Naive thymus-derived CD4-positive, alpha-beta T cell (primary cell): ENCODE data around the gene USP17L21. TPM values are rescaled to one million over a fixed set of nuclear protein-coding genes. Genes with fewer than 3 reads are reported as not detected.
"Not testable (repeated sequence)": the region's sequence is repeated elsewhere in the genome, so short reads cannot be mapped to it uniquely, and the experiment has no call there.

Source experiments
- ATAC-seq: fragments of 150-1000 bp; cut with Tn5 transposase; 2 replicates; pipeline ENCODE4 v1.10.0; 2021; ENCODE audit warnings: mild to moderate bottlenecking, moderate library complexity
- CTCF ChIA-PET: fragments of 350-600 bp; sonication (Branson Sonifier 250); formaldehyde crosslinking; loops from one replicate; lab custom pipeline; 2021; ENCODE audit warnings: antibody characterized with exemption; lab: Charles Lee
- POLR2A ChIA-PET: fragments of 350-600 bp; sonication (Branson Sonifier 250); formaldehyde crosslinking; loops from one replicate; lab custom pipeline; 2021; ENCODE audit warnings: antibody characterized with exemption, inconsistent platforms; lab: Charles Lee
- DNase-seq, 9 donors: peaks; one replicate each; pipeline versions ENCODE4 v3.0.0 to v3.0.0-alpha.2; 2020 to 2022; ENCODE audit warnings: mixed read lengths in 1 of 9
- H3K27ac ChIP-seq: one replicate; pipeline ENCODE4 v1.7.0; 2013; ENCODE audit warnings: mild to moderate bottlenecking, low read depth, low read length, moderate library complexity
- H3K27me3 ChIP-seq, 2 donors: one replicate each; pipeline ENCODE4 v1.7.0; 2013; ENCODE audit warnings: low read length in 2 of 2, mild to moderate bottlenecking in 2 of 2, moderate library complexity in 2 of 2; ENCODE audit not compliant: control insufficient read depth in 2 of 2, insufficient read depth in 2 of 2
- H3K36me3 ChIP-seq, 3 experiments: 1 replicate in 2 of 3; 2 replicates in 1 of 3; pipeline ENCODE4 v1.7.0; 2013; ENCODE audit warnings: low read length in 3 of 3, mild to moderate bottlenecking in 3 of 3, moderate library complexity in 1 of 3; ENCODE audit not compliant: insufficient read depth in 3 of 3, control insufficient read depth in 2 of 3
- H3K4me1 ChIP-seq, 2 donors: one replicate each; pipeline ENCODE4 v1.7.0; 2013; ENCODE audit warnings: low read length in 2 of 2, mild to moderate bottlenecking in 2 of 2, moderate library complexity in 1 of 2; ENCODE audit not compliant: control insufficient read depth in 2 of 2, insufficient read depth in 2 of 2
- H3K4me3 ChIP-seq: 2 replicates; pipeline ENCODE4 v1.7.0; 2013; ENCODE audit warnings: mild to moderate bottlenecking, low read length
- H3K9me3 ChIP-seq, 3 experiments: 1 replicate in 2 of 3; 2 replicates in 1 of 3; pipeline ENCODE4 v1.7.0; 2013; ENCODE audit warnings: low read length in 3 of 3; ENCODE audit not compliant: control insufficient read depth in 2 of 3
- H3K27ac Mint-ChIP-seq, 9 donors: one replicate each; pipeline ENCODE4 v1.8.0; 2020 to 2022; ENCODE audit warnings: mixed read lengths in 9 of 9, mild to moderate bottlenecking in 8 of 9, moderate library complexity in 5 of 9, inconsistent platforms in 2 of 9
- H3K27me3 Mint-ChIP-seq, 5 donors: one replicate each; pipeline ENCODE4 v1.8.0; 2021 to 2022; ENCODE audit warnings: mixed read lengths in 5 of 5, mild to moderate bottlenecking in 1 of 5
- H3K36me3 Mint-ChIP-seq, 5 donors: one replicate each; pipeline ENCODE4 v1.8.0; 2020 to 2022; ENCODE audit warnings: mixed read lengths in 5 of 5, mild to moderate bottlenecking in 3 of 5, inconsistent platforms in 1 of 5
- H3K4me1 Mint-ChIP-seq, 7 donors: one replicate each; pipeline ENCODE4 v1.8.0; 2020 to 2022; ENCODE audit warnings: mixed read lengths in 7 of 7, mild to moderate bottlenecking in 3 of 7, inconsistent platforms in 1 of 7
- H3K4me3 Mint-ChIP-seq, 10 donors: one replicate each; pipeline ENCODE4 v1.8.0; 2020 to 2022; ENCODE audit warnings: mild to moderate bottlenecking in 10 of 10, mixed read lengths in 10 of 10, moderate library complexity in 6 of 10, inconsistent platforms in 2 of 10
- H3K9me3 Mint-ChIP-seq, 11 donors: one replicate each; pipeline ENCODE4 v1.8.0; 2020 to 2022; ENCODE audit warnings: mixed read lengths in 11 of 11, mild to moderate bottlenecking in 4 of 11, inconsistent platforms in 1 of 11, moderate library complexity in 1 of 11
- intact Hi-C, 2 donors: fragments of 100-400 bp; cut with micrococcal nuclease; formaldehyde crosslinking; loops; one replicate each; pipeline ENCODE4 v1.15.1; 2023
- polyA plus RNA-seq, 2 donors: library from polyadenylated mRNA; unstranded; fragments of 300-500 nt; fragmentation: Illumina TruSeq; gene quantifications; one replicate each; pipeline ENCODE4 v1.2.3, GENCODE V29; 2021
- total RNA-seq, 6 experiments: library from RNA in 5 of 6; stranded (reverse) in 5 of 6; gene quantifications; 1 replicate in 5 of 6; 2 replicates in 1 of 6; pipeline ENCODE4 v1.2.3 and lab custom pipeline; 2021 to 2026

USP17L21 gene, protein sequence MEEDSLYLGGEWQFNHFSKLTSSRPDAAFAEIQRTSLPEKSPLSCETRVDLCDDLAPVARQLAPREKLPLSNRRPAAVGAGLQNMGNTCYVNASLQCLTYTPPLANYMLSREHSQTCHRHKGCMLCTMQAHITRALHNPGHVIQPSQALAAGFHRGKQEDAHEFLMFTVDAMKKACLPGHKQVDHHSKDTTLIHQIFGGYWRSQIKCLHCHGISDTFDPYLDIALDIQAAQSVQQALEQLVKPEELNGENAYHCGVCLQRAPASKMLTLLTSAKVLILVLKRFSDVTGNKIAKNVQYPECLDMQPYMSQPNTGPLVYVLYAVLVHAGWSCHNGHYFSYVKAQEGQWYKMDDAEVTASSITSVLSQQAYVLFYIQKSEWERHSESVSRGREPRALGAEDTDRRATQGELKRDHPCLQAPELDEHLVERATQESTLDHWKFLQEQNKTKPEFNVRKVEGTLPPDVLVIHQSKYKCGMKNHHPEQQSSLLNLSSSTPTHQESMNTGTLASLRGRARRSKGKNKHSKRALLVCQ
- not detected for total RNA-seq
- not detected for polyA plus RNA-seq
- total RNA-seq (lab: John Stamatoyannopoulos, UW), result not detected

DNA sequence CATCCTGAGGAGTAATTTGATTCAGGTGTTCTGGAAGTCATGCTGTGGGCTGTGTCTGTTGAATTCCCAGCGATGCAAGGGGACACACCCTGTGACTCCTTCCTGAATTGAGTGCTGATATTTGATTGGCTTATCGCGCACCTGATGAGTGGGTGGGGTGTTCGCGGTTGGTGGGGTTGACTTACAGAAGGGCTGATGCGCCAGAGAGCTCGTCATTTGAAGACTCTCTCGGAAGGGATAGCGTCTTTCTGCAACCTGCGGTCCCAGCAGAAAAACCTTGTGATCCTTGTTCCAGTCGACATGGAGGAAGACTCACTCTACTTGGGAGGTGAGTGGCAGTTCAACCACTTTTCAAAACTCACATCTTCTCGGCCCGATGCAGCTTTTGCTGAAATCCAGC lies at the start of gene USP17L21:
TSS of gene USP17L21 (plus strand) at position 301 of the 400 bp plus-strand sequence. CDS start at position 301, 0 bp downstream.
- H3K9me3 ChIP-seq, H3K4me1 ChIP-seq, H3K4me3 Mint-ChIP-seq, H3K4me3 ChIP-seq, CTCF ChIA-PET, H3K4me1 Mint-ChIP-seq, H3K36me3 ChIP-seq, H3K27me3 Mint-ChIP-seq, DNase-seq, H3K27ac ChIP-seq, ATAC-seq, H3K36me3 Mint-ChIP-seq, H3K27me3 ChIP-seq, intact Hi-C loops, H3K9me3 Mint-ChIP-seq, H3K27ac Mint-ChIP-seq, POLR2A ChIA-PET: not testable (repeated sequence)

DNA sequence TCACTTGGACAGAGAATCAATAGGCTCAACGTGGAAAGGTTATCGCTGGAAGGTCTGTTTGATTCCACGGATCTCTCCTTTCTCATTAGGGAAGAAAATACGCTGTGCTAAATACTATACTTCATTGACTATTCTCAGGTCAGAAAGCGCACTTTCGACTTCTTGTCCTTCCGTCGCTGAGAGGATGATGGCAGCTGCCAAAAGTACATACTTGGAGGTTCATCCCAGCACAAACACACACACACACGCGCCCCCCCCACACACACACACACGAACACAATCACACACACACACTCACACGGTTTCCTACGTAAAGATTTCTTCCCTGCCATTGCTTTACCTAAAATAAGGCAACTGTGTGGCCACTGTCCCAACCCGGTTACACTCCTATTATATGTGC lies 48.0 kb upstream of the USP17L21 start:
- H3K4me3 ChIP-seq, H3K27ac ChIP-seq, H3K27me3 ChIP-seq, CTCF ChIA-PET, H3K4me1 ChIP-seq, H3K4me1 Mint-ChIP-seq, H3K9me3 ChIP-seq, ATAC-seq, H3K9me3 Mint-ChIP-seq, H3K27ac Mint-ChIP-seq, intact Hi-C loops, H3K36me3 Mint-ChIP-seq, POLR2A ChIA-PET, H3K27me3 Mint-ChIP-seq, H3K4me3 Mint-ChIP-seq, H3K36me3 ChIP-seq: not testable (repeated sequence)
- DNase-seq, result peak in 1 of 9 donors; percentile 4

DNA sequence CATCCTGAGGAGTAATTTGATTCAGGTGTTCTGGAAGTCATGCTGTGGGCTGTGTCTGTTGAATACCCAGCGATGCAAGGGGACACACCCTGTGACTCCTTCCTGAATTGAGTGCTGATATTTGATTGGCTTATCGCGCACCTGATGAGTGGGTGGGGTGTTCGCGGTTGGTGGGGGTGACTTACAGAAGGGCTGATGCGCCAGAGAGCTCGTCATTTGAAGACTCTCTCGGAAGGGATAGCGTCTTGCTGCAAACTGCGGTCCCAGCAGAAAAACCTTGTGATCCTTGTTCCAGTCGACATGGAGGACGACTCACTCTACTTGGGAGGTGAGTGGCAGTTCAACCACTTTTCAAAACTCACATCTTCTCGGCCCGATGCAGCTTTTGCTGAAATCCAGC lies 47.6 kb upstream of the USP17L21 start, which contains the start of gene USP17L11:
TSS of gene USP17L11 (plus strand) at position 301 of the 400 bp plus-strand sequence. CDS start at position 301, 0 bp downstream.
- H3K36me3 ChIP-seq, H3K27me3 ChIP-seq, H3K4me3 Mint-ChIP-seq, ATAC-seq, DNase-seq, H3K4me3 ChIP-seq, H3K4me1 Mint-ChIP-seq, H3K9me3 Mint-ChIP-seq, H3K9me3 ChIP-seq, H3K27ac ChIP-seq, H3K27ac Mint-ChIP-seq, intact Hi-C loops, H3K36me3 Mint-ChIP-seq, POLR2A ChIA-PET, H3K27me3 Mint-ChIP-seq, H3K4me1 ChIP-seq, CTCF ChIA-PET: not testable (repeated sequence)

DNA sequence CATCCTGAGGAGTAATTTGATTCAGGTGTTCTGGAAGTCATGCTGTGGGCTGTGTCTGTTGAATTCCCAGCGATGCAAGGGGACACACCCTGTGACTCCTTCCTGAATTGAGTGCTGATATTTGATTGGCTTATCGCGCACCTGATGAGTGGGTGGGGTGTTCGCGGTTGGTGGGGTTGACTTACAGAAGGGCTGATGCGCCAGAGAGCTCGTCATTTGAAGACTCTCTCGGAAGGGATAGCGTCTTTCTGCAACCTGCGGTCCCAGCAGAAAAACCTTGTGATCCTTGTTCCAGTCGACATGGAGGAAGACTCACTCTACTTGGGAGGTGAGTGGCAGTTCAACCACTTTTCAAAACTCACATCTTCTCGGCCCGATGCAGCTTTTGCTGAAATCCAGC lies 42.8 kb upstream of the USP17L21 start, which contains the start of gene USP17L12:
TSS of gene USP17L12 (plus strand) at position 301 of the 400 bp plus-strand sequence. CDS start at position 301, 0 bp downstream.
- H3K36me3 ChIP-seq, H3K4me3 ChIP-seq, ATAC-seq, H3K9me3 Mint-ChIP-seq, CTCF ChIA-PET, H3K27ac ChIP-seq, H3K27me3 ChIP-seq, H3K4me3 Mint-ChIP-seq, H3K36me3 Mint-ChIP-seq, H3K27me3 Mint-ChIP-seq, H3K4me1 Mint-ChIP-seq, H3K27ac Mint-ChIP-seq, intact Hi-C loops, H3K4me1 ChIP-seq, DNase-seq, H3K9me3 ChIP-seq, POLR2A ChIA-PET: not testable (repeated sequence)

DNA sequence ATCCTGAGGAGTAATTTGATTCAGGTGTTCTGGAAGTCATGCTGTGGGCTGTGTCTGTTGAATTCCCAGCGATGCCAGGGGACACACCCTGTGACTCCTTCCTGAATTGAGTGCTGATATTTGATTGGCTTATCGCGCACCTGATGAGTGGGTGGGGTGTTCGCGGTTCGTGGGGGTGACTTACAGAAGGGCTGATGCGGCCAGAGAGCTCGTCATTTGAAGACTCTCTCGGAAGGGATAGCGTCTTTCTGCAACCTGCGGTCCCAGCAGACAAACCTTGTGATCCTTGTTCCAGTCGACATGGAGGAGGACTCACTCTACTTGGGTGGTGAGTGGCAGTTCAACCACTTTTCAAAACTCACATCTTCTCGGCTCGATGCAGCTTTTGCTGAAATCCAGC lies 38.1 kb upstream of the USP17L21 start, which contains the start of gene USP17L13:
TSS of gene USP17L13 (plus strand) at position 301 of the 400 bp plus-strand sequence. CDS start at position 301, 0 bp downstream.
- H3K4me3 ChIP-seq, H3K4me3 Mint-ChIP-seq, H3K36me3 ChIP-seq, H3K27ac ChIP-seq, H3K27me3 Mint-ChIP-seq, CTCF ChIA-PET, H3K4me1 Mint-ChIP-seq, POLR2A ChIA-PET, H3K4me1 ChIP-seq, ATAC-seq, H3K9me3 ChIP-seq, H3K27ac Mint-ChIP-seq, intact Hi-C loops, DNase-seq, H3K36me3 Mint-ChIP-seq, H3K9me3 Mint-ChIP-seq, H3K27me3 ChIP-seq: not testable (repeated sequence)

DNA sequence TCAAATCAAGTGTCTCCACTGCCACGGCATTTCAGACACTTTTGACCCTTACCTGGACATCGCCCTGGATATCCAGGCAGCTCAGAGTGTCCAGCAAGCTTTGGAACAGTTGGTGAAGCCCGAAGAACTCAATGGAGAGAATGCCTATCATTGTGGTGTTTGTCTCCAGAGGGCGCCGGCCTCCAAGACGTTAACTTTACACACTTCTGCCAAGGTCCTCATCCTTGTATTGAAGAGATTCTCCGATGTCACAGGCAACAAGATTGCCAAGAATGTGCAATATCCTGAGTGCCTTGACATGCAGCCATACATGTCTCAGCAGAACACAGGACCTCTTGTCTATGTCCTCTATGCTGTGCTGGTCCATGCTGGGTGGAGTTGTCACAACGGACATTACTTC lies 32.4 kb upstream of the USP17L21 start:
- ATAC-seq, CTCF ChIA-PET, H3K9me3 Mint-ChIP-seq, H3K36me3 Mint-ChIP-seq, intact Hi-C loops, H3K27ac ChIP-seq, DNase-seq, H3K4me3 ChIP-seq, H3K9me3 ChIP-seq, H3K4me3 Mint-ChIP-seq, H3K36me3 ChIP-seq, H3K27me3 ChIP-seq, H3K27ac Mint-ChIP-seq, POLR2A ChIA-PET, H3K4me1 ChIP-seq, H3K27me3 Mint-ChIP-seq, H3K4me1 Mint-ChIP-seq: not testable (repeated sequence)

DNA sequence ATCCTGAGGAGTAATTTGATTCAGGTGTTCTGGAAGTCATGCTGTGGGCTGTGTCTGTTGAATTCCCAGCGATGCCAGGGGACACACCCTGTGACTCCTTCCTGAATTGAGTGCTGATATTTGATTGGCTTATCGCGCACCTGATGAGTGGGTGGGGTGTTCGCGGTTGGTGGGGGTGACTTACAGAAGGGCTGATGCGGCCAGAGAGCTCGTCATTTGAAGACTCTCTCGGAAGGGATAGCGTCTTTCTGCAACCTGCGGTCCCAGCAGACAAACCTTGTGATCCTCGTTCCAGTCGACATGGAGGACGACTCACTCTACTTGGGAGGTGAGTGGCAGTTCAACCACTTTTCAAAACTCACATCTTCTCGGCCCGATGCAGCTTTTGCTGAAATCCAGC lies 28.6 kb upstream of the USP17L21 start, which contains the start of gene USP17L15:
TSS of gene USP17L15 (plus strand) at position 301 of the 400 bp plus-strand sequence. CDS start at position 301, 0 bp downstream.
- ATAC-seq, CTCF ChIA-PET, POLR2A ChIA-PET, DNase-seq, H3K4me3 Mint-ChIP-seq, H3K36me3 ChIP-seq, H3K9me3 ChIP-seq, intact Hi-C loops, H3K4me1 Mint-ChIP-seq, H3K4me3 ChIP-seq, H3K27me3 Mint-ChIP-seq, H3K27ac Mint-ChIP-seq, H3K36me3 Mint-ChIP-seq, H3K27me3 ChIP-seq, H3K9me3 Mint-ChIP-seq, H3K4me1 ChIP-seq, H3K27ac ChIP-seq: not testable (repeated sequence)
